ENCODE measurements around the gene KIAA1549. TPM values are rescaled to one million over a fixed set of nuclear protein-coding genes. Genes with fewer than 3 reads are reported as not detected.

Gene KIAA1549
- total and polyA plus RNA-seq, 10 of the 15 experiments (the other 5 are each of a cell fraction or from before 2014, with no cell fraction given): 0.02 to 0.82 (median 0.22) TPM

DNA sequence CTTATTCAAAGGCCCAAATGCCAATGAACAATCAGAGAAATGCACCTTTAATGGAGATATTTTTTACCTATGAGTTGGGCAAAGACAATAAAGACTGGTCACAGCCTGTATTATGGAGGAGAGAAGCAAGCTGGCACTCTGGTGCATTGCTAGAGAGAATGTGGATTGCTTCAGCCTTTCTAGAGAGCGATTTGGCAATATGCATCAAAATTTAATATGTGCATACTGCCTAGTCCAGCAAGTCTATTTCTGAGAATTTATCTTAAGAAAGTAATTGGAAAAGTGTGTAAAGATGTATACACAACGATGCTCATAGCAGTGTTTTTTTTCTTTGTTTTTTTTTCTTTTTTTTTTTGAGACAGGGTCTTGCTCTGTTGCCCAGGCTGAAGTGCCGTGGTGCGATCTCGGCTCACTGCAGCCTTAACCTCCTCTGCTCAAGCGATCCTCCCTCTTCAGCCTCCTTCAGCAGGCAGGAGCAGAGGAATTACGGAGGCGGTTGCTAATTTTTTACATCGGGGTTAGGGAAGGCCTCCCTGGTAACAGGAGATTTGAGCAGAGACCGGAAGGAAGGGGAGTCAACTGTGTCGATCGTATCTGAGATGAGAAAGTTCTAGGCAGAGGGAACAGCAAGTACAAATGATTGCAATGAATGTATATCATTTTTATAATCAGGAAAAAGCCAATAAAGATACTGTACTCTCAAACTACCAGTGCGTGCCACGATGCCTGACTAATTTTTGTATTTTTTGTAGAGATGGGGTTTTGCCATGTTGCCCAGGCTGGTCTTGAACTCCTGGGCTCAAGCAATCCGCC is 16.4 kb downstream of the KIAA1549 start (continued):
- TF ChIP-seq, protein P1, sequence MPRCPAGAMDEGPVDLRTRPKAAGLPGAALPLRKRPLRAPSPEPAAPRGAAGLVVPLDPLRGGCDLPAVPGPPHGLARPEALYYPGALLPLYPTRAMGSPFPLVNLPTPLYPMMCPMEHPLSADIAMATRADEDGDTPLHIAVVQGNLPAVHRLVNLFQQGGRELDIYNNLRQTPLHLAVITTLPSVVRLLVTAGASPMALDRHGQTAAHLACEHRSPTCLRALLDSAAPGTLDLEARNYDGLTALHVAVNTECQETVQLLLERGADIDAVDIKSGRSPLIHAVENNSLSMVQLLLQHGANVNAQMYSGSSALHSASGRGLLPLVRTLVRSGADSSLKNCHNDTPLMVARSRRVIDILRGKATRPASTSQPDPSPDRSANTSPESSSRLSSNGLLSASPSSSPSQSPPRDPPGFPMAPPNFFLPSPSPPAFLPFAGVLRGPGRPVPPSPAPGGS (IDR thresholded peaks at IDR 0.05; ENCODE audit: borderline replicate concordance, insufficient read depth, low read depth, low read length, poor library complexity, severe bottlenecking): no peak
- TF ChIP-seq TBL1XR1 (IDR thresholded peaks at IDR 0.05; ENCODE audit: low read depth, low read length) (no peak), JUND (IDR thresholded peaks at IDR 0.05; ENCODE audit: low read depth, low read length) (no peak), PAX8 (IDR thresholded peaks at IDR 0.05) (no peak)

DNA sequence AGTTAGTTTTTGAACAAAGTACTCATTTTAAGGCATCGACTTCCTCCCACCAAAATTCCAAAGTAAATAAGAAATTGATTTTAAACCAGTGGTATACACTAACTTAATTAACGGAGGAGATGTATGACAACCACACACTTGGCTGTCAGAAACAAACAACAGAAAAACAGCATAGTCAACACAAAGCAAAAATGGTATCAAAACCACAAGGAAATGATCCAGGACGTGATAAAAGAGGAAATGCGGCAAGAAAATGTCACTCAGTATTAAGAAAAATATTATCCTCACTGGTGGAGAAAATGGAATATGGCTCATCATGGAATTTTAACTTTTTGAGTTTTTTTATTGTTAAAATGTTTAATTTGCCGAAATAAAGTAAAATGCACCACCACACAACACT is 17.5 kb downstream of the KIAA1549 start:
- Histone ChIP-seq H3K9me3 (replicated peaks; ENCODE audit: control insufficient read depth, insufficient read depth, low read length) (no peaks in the 10 kb centered on the region), H3K4me1 (ENCODE audit: control insufficient read depth, insufficient read depth, low read length) (no peaks in the 10 kb centered on the region), H3K36me3 (ENCODE audit: control insufficient read depth in 2 of 2, insufficient read depth in 2 of 2, low read length in 1 of 2) (no peaks in the 10 kb centered on the region), H3K79me2 (ENCODE audit: control insufficient read depth, insufficient read depth, low read length) (no peaks in the 10 kb centered on the region), H3K9ac (ENCODE audit: control insufficient read depth, insufficient read depth, low read length) (no peak overlapping the region), H3K27ac (ENCODE audit: control insufficient read depth, insufficient read depth) (no peak overlapping the region), H3K4me3 (no peak overlapping the region), H3K4me2 (ENCODE audit: control insufficient read depth, insufficient read depth) (no peak overlapping the region), H2AFZ (ENCODE audit: control insufficient read depth, low read depth, low read length) (no peak overlapping the region), H4K20me1 (ENCODE audit: control insufficient read depth, insufficient read depth) (no peaks in the 10 kb centered on the region), H3K27me3 (replicated peaks in 1 of 2; ENCODE audit: control insufficient read depth in 2 of 2, insufficient read depth in 2 of 2, low read length in 1 of 2) (no peaks in the 10 kb centered on the region; a peak in 1 of 4 replicates)
- DNase-seq (ENCODE audit: low read depth, low spot score): no peak
- BruUV-seq (replicated peaks): no TSS peak
- in situ Hi-C loops (cut with MboI) (no loop called here), intact Hi-C loops (cut with micrococcal nuclease; ENCODE audit: unreplicated experiment) (no loop called here)
- POLR2A ChIA-PET: no interaction called here
- RAD21 ChIA-PET (ENCODE audit: unreplicated experiment): no interaction called here
- no peak for FAIRE-seq
- TF ChIP-seq TCF3 (IDR thresholded peaks at IDR 0.05; ENCODE audit: borderline replicate concordance, insufficient read depth, low read depth, low read length) (no peak), SMC3 (IDR thresholded peaks at IDR 0.05; ENCODE audit: borderline replicate concordance, low read length) (no peak), NR2C2 (IDR thresholded peaks at IDR 0.05; ENCODE audit: borderline replicate concordance, control insufficient read depth, insufficient read length, low read depth) (no peak), NRF1 (conservative IDR thresholded peaks at IDR 0.05; ENCODE audit: low read depth, low read length) (no peak), ZNF207 (IDR thresholded peaks at IDR 0.05; ENCODE audit: borderline replicate concordance) (no peak), SRF (IDR thresholded peaks at IDR 0.05; ENCODE audit: low read depth in 2 of 2, low read length in 2 of 2) (no peak), HDGF (IDR thresholded peaks at IDR 0.05) (no peak), CHD4 (IDR thresholded peaks at IDR 0.05) (no peak)
- TF ChIP-seq, protein P2, sequence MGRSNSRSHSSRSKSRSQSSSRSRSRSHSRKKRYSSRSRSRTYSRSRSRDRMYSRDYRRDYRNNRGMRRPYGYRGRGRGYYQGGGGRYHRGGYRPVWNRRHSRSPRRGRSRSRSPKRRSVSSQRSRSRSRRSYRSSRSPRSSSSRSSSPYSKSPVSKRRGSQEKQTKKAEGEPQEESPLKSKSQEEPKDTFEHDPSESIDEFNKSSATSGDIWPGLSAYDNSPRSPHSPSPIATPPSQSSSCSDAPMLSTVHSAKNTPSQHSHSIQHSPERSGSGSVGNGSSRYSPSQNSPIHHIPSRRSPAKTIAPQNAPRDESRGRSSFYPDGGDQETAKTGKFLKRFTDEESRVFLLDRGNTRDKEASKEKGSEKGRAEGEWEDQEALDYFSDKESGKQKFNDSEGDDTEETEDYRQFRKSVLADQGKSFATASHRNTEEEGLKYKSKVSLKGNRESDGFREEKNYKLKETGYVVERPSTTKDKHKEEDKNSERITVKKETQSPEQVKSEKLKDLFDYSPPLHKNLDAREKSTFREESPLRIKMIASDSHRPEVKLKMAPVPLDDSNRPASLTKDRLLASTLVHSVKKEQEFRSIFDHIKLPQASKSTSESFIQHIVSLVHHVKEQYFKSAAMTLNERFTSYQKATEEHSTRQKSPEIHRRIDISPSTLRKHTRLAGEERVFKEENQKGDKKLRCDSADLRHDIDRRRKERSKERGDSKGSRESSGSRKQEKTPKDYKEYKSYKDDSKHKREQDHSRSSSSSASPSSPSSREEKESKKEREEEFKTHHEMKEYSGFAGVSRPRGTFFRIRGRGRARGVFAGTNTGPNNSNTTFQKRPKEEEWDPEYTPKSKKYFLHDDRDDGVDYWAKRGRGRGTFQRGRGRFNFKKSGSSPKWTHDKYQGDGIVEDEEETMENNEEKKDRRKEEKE (IDR thresholded peaks at IDR 0.05): no peak
- SMC1A ChIA-PET (ENCODE audit: uncharacterized antibody, unreplicated experiment): no interaction called here
- whole genome bisulfite sequencing (ENCODE audit: insufficient coverage, insufficient replicate concordance, low lambda C conversion rate, missing lambda C conversion rate): 36% methylated on average over 5 of the region's 5 CpGs
- CTCF ChIA-PET: interaction anchor here (0.9 kb wide), 1 partner anchor 77 kb away, joined by 3 read pairs; no protein-coding TSS in a partner anchor
- no peak for ATAC-seq
